Nephron progenitor cell (in vitro differentiated cells): ENCODE results near the gene ADAM11.
"Not testable (repeated sequence)": the region's sequence is repeated elsewhere in the genome, so short reads cannot be mapped to it uniquely, and the experiment has no call there.

Experiments
- DNase-seq: peaks from one replicate; pipeline ENCODE4 v3.0.0; 2021
- H3K27ac Mint-ChIP-seq: 2 replicates; pipeline ENCODE4 v1.8.0; 2021; ENCODE audit warnings: mild to moderate bottlenecking, moderate library complexity, mixed read lengths
- H3K27me3 Mint-ChIP-seq: 2 replicates; pipeline ENCODE4 v1.8.0; 2021; ENCODE audit warnings: mild to moderate bottlenecking, low read depth, mixed read lengths; ENCODE audit not compliant: poor library complexity
- H3K36me3 Mint-ChIP-seq: 2 replicates; pipeline ENCODE4 v1.8.0; 2021; ENCODE audit warnings: low read depth, mixed read lengths
- H3K4me1 Mint-ChIP-seq: 2 replicates; pipeline ENCODE4 v1.8.0; 2021; ENCODE audit warnings: mixed read lengths
- H3K4me3 Mint-ChIP-seq: 2 replicates; pipeline ENCODE4 v1.8.0; 2021; ENCODE audit warnings: mild to moderate bottlenecking, moderate library complexity, mixed read lengths
- H3K9me3 Mint-ChIP-seq: 2 replicates; pipeline ENCODE4 v1.8.0; 2021; ENCODE audit warnings: mild to moderate bottlenecking, moderate library complexity, mixed read lengths
- TF ChIP-seq, protein P1 (sequence below): fragments of 200-600 bp; sonication (generic); IDR thresholded peaks from 2 replicates; pipeline ENCODE4 v1.5.0; 2021; ENCODE audit warnings: antibody characterized with exemption

ADAM11 gene

DNA sequence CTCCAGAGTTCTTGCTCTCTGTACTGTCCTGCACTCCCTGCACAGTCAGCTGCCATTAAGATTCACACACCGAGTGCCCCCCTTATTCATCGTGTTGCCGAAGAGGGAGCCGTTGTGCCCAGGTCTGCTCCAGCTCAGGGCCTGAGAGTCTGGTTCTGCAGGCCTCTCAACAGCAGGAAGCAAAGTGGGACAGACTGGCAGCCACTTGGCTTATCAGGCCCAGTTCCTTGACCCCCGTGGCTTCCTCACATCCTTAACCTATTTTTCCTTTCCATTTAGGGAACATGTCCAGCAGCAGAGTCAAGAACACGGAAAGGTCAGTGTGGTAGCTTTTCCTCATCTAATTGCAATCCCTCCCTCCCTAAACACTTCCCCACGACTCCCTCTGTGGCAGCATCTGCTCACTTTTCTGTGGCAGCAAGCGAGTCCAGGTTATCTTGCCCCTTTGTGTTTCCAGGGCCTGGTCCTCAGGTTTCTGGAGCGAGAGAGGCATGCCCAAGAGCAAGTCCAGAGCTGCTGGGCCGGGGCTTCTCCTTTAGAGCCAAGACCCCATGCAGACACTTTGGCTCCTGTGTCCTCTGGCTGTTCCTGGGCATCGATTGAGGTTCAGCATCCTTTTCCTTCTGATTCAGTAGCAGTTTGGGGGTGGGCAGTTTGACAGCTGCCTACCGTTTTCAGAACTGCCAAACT lies 22.1 kb upstream of the ADAM11 start:
- TF ChIP-seq, protein P1, sequence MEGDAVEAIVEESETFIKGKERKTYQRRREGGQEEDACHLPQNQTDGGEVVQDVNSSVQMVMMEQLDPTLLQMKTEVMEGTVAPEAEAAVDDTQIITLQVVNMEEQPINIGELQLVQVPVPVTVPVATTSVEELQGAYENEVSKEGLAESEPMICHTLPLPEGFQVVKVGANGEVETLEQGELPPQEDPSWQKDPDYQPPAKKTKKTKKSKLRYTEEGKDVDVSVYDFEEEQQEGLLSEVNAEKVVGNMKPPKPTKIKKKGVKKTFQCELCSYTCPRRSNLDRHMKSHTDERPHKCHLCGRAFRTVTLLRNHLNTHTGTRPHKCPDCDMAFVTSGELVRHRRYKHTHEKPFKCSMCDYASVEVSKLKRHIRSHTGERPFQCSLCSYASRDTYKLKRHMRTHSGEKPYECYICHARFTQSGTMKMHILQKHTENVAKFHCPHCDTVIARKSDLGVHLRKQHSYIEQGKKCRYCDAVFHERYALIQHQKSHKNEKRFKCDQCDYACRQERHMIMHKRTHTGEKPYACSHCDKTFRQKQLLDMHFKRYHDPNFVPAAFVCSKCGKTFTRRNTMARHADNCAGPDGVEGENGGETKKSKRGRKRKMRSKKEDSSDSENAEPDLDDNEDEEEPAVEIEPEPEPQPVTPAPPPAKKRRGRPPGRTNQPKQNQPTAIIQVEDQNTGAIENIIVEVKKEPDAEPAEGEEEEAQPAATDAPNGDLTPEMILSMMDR: no peak
- H3K9me3 Mint-ChIP-seq: no peaks in the 10 kb centered on the region
- peaks cover 29% of the 10 kb centered on the region for H3K36me3 Mint-ChIP-seq
- H3K27ac Mint-ChIP-seq: no peak overlapping the region
- no peak overlapping the region for H3K4me3 Mint-ChIP-seq
- no peaks in the 10 kb centered on the region for H3K27me3 Mint-ChIP-seq
- H3K4me1 Mint-ChIP-seq: no peaks in the 10 kb centered on the region
- no peak for DNase-seq

DNA sequence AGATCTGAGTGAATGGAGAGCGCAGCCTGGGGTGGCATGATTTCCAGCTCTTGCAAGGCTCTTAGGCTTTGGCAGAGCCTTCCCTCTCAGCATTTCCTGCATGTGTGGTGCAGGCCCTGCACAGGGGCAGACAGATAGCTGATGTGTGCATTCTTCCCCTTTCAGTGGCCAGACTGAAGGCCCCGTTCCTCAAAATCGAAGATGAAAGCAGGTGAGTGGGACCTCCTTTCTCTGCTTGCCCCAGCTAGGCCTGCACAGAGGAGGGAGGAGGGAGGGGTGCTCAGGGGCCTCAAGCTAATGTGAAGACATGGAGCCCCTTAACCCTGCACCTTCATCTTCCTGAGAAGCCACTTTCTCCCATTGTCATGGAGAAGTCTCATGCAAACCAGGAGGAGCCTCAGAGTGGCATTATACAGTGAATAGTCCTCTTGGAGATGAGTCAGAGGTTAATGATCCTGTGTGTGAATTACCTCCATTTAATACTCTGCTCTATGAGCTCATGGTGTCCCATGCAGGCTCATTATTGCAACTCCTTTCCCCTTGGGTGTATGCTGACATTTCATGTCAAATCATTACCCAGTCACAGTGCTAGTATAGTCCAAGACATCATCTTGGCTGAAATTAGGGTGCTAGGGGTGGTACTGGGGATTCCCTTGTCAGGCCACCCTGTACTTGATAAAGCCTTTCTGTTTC lies 20.4 kb upstream of the ADAM11 start:
- no peak for DNase-seq
- H3K27me3 Mint-ChIP-seq: no peaks in the 10 kb centered on the region
- H3K9me3 Mint-ChIP-seq: no peaks in the 10 kb centered on the region
- TF ChIP-seq, protein P1: no peak
- H3K4me3 Mint-ChIP-seq: no peak overlapping the region
- H3K27ac Mint-ChIP-seq: no peak overlapping the region
- H3K36me3 Mint-ChIP-seq: peaks cover 31% of the 10 kb centered on the region
- H3K4me1 Mint-ChIP-seq: no peaks in the 10 kb centered on the region

DNA sequence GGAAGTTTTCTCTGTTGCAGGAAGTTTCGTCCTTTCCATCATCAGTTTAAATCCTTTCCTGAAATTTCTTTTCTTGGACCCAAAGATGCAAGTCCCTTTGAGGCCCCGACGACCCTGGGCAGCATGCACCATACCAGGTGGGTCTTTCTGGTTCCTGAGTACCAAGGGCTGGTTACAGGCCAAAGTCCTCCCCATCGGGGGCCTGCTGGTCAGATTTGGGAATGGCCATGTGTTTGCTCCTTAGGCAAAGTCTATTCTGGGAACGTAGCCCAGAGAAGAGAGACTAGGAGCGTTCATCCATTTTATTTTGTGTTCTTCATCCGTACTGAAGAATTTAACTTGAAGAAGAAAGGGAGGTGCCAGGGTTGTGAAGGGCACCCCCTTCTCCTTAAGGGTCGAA lies 17.5 kb upstream of the ADAM11 start:
- TF ChIP-seq, protein P1: no peak
- H3K9me3 Mint-ChIP-seq: no peaks in the 10 kb centered on the region
- H3K4me3 Mint-ChIP-seq: no peak overlapping the region
- H3K27me3 Mint-ChIP-seq: no peaks in the 10 kb centered on the region
- peaks cover 37% of the 10 kb centered on the region for H3K36me3 Mint-ChIP-seq
- no peaks in the 10 kb centered on the region for H3K4me1 Mint-ChIP-seq
- no peak overlapping the region for H3K27ac Mint-ChIP-seq
- no peak for DNase-seq

DNA sequence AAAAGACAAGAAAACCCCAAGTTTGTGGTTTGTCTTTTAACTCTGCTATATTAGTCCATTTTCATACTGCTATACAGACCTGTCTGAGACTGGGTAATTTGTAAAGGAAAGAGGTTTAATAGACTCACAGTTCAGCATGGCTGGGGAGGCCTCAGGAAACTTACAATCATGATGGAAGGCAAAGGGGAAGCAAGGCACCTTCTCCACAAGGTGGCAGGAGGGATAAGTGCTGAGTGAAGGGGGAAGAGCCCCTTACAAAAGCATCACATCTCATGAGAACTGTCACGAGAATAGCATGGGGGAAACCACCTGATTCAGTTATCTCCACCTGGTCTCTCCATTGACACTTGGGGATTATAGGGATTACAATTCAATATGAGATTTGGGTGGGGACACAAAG lies 13.5 kb upstream of the ADAM11 start:
- no peak for DNase-seq
- TF ChIP-seq, protein P1: no peak

DNA sequence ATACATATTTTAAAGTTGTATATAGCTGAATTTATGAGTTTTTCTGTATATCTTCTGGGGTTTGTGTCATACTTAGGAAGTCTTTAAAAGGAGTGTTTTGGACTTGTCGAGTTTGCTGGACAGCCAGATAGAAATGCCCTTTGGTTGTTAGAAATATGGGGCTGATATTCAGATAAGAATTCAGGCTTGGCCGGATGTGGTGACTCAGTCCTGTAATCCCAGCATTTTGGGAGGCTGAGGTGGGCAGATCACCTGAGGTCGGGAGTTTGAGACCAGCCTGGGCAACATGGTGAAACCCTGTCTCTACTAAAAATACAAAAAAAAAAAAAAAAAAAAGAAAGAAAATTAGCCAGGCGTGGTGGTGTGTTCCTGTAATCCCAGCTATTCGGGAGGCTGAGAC lies 13.1 kb upstream of the ADAM11 start:
- peaks cover 46% of the 10 kb centered on the region for H3K36me3 Mint-ChIP-seq

More for the DNA sequence above, 13.5 kb upstream of the ADAM11 start:
- H3K4me1 Mint-ChIP-seq: peaks cover 18% of the 10 kb centered on the region
- no peak overlapping the region for H3K4me3 Mint-ChIP-seq
- H3K27ac Mint-ChIP-seq: no peak overlapping the region
- H3K9me3 Mint-ChIP-seq: no peaks in the 10 kb centered on the region
- H3K27me3 Mint-ChIP-seq: no peaks in the 10 kb centered on the region
- H3K36me3 Mint-ChIP-seq: peaks cover 48% of the 10 kb centered on the region

DNA sequence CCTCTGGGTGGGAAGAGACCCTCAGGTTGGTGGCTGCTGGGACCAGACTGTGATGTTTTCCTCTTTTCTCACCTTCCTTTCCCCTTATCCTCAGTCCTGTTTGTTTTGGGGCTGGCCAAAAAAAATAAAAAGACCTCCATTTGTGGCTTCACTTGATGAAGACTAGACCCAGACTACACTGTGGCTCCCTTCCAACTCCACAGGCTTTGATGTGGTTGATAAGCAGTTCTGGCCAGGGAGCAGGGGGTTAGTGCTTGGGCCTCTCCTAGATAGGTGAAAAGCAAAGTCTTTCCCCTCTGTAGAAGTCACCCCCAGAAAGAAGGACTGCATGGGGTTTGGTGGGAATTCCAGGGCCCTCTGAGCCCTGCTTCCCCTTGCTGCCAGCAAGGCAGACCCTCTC lies 11.2 kb upstream of the ADAM11 start:
- Mint-ChIP-seq H3K36me3 (peaks cover 47% of the 10 kb centered on the region), H3K4me3 (no peak overlapping the region), H3K4me1 (peaks cover 25% of the 10 kb centered on the region), H3K9me3 (no peaks in the 10 kb centered on the region), H3K27ac (no peak overlapping the region), H3K27me3 (peaks cover 3% of the 10 kb centered on the region)
- DNase-seq: no peak
- TF ChIP-seq, protein P1: no peak

More for the DNA sequence above, 13.1 kb upstream of the ADAM11 start:
- not testable (repeated sequence) for H3K27me3 Mint-ChIP-seq, H3K4me3 Mint-ChIP-seq, H3K27ac Mint-ChIP-seq, H3K9me3 Mint-ChIP-seq, DNase-seq
- peaks cover 18% of the 10 kb centered on the region for H3K4me1 Mint-ChIP-seq
